Loucy (cell line): ENCODE measurements around the gene SLC9A9.

Experiments used
- H2AFZ ChIP-seq: fragments of 200-600 bp; sonication (generic); 2 replicates; pipeline ENCODE4 v1.6.0; 2016; ENCODE audit warnings: antibody characterized with exemption, mild to moderate bottlenecking, low read length, moderate library complexity
- H3F3A ChIP-seq: fragments of 200-600 bp; 2 replicates; pipeline ENCODE4 v1.6.0; 2016; ENCODE audit warnings: antibody characterized with exemption, low read depth, mild to moderate bottlenecking
- H3K27me3 ChIP-seq: fragments of 200-600 bp; sonication (generic); 2 replicates; pipeline ENCODE4 v1.6.1; 2014; ENCODE audit warnings: low read length, mild to moderate bottlenecking; ENCODE audit not compliant: insufficient read depth, poor library complexity, severe bottlenecking
- H3K36me3 ChIP-seq: fragments of 200-600 bp; sonication (generic); 2 replicates; pipeline ENCODE4 v1.6.1; 2016; ENCODE audit warnings: low read length; ENCODE audit not compliant: insufficient read depth
- H3K4me1 ChIP-seq: fragments of 200-600 bp; sonication (generic); 2 replicates; pipeline ENCODE4 v1.5.1; 2014; ENCODE audit warnings: low read length, mild to moderate bottlenecking; ENCODE audit not compliant: insufficient read depth, poor library complexity, severe bottlenecking
- H3K4me2 ChIP-seq: fragments of 200-600 bp; sonication (generic); 2 replicates; pipeline ENCODE4 v1.6.0; 2014; ENCODE audit warnings: antibody characterized with exemption, low read length, low read depth, mild to moderate bottlenecking; ENCODE audit not compliant: poor library complexity, severe bottlenecking
- H3K4me3 ChIP-seq: fragments of 200-600 bp; sonication (generic); 2 replicates; pipeline ENCODE4 v1.5.1; 2014; ENCODE audit warnings: low read length, mild to moderate bottlenecking, mixed read lengths; ENCODE audit not compliant: poor library complexity, severe bottlenecking
- H3K79me2 ChIP-seq: fragments of 200-600 bp; sonication (generic); 2 replicates; pipeline ENCODE4 v1.6.1; 2014; ENCODE audit warnings: low read length; ENCODE audit not compliant: insufficient read depth
- H3K9ac ChIP-seq: fragments of 200-600 bp; sonication (generic); 2 replicates; pipeline ENCODE4 v1.6.0; 2014; ENCODE audit warnings: mild to moderate bottlenecking, low read depth, low read length, moderate library complexity; ENCODE audit not compliant: poor library complexity, severe bottlenecking
- H3K9me2 ChIP-seq: fragments of 200-600 bp; sonication (generic); replicated peaks from 2 replicates; pipeline ENCODE4 v1.6.1; 2016; ENCODE audit warnings: low read depth, low read length, mixed read lengths
- H3K9me3 ChIP-seq: fragments of 200-600 bp; sonication (generic); 2 replicates; pipeline ENCODE4 v1.6.1; 2014; ENCODE audit warnings: mild to moderate bottlenecking, antibody characterized with exemption, low read length, low read depth; ENCODE audit not compliant: insufficient read depth
- H4K20me1 ChIP-seq: fragments of 200-600 bp; sonication (generic); 2 replicates; pipeline ENCODE4 v1.6.0; 2014; ENCODE audit warnings: antibody characterized with exemption, low read length, mild to moderate bottlenecking; ENCODE audit not compliant: insufficient read depth, poor library complexity, severe bottlenecking
- EZH2phosphoT487 ChIP-seq: fragments of 200-600 bp; IDR thresholded peaks from 2 replicates; pipeline ENCODE4 v1.6.1; 2018; ENCODE audit warnings: antibody characterized with exemption, mild to moderate bottlenecking, moderate library complexity, borderline replicate concordance
- TF ChIP-seq, protein P1 (sequence below): fragments of 200-600 bp; sonication (generic); conservative IDR thresholded peaks from 2 replicates; pipeline ENCODE4 v1.5.1; 2014; ENCODE audit warnings: mild to moderate bottlenecking, antibody characterized with exemption, low read length

SLC9A9 gene

DNA sequence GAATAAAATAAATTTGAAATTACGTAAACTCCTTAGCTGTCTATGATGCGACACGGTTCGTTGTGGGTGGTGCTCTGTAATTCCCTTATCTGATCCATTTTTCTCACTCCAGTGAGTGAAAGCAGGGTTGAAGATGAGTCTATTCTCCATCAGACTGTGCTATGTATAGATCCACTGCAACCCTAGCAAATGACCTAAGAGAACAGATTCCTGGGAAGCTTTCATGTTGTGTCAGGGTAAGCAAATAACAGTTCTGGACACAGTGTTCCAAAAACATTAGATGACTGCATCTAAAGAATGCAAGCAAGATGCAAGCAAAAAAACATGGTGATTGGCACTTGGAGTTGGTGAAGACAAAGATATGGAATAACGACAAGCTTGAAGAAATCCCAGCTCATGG, 239.3 kb downstream of the SLC9A9 start:
- Histone ChIP-seq H3K9ac (no peak overlapping the region), H4K20me1 (no peaks in the 10 kb centered on the region), H3K79me2 (no peaks in the 10 kb centered on the region), H3K4me3 (no peak overlapping the region), H3K4me2 (no peak overlapping the region), H3K36me3 (no peaks in the 10 kb centered on the region), H3F3A (no peaks in the 10 kb centered on the region), H3K27me3 (no peaks in the 10 kb centered on the region), H2AFZ (no peak overlapping the region), H3K4me1 (no peaks in the 10 kb centered on the region), H3K9me3 (no peaks in the 10 kb centered on the region), H3K9me2 (no peaks in the 10 kb centered on the region)
- TF ChIP-seq, protein P1, sequence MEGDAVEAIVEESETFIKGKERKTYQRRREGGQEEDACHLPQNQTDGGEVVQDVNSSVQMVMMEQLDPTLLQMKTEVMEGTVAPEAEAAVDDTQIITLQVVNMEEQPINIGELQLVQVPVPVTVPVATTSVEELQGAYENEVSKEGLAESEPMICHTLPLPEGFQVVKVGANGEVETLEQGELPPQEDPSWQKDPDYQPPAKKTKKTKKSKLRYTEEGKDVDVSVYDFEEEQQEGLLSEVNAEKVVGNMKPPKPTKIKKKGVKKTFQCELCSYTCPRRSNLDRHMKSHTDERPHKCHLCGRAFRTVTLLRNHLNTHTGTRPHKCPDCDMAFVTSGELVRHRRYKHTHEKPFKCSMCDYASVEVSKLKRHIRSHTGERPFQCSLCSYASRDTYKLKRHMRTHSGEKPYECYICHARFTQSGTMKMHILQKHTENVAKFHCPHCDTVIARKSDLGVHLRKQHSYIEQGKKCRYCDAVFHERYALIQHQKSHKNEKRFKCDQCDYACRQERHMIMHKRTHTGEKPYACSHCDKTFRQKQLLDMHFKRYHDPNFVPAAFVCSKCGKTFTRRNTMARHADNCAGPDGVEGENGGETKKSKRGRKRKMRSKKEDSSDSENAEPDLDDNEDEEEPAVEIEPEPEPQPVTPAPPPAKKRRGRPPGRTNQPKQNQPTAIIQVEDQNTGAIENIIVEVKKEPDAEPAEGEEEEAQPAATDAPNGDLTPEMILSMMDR, result no peak
- TF ChIP-seq EZH2phosphoT487, result no peak

DNA sequence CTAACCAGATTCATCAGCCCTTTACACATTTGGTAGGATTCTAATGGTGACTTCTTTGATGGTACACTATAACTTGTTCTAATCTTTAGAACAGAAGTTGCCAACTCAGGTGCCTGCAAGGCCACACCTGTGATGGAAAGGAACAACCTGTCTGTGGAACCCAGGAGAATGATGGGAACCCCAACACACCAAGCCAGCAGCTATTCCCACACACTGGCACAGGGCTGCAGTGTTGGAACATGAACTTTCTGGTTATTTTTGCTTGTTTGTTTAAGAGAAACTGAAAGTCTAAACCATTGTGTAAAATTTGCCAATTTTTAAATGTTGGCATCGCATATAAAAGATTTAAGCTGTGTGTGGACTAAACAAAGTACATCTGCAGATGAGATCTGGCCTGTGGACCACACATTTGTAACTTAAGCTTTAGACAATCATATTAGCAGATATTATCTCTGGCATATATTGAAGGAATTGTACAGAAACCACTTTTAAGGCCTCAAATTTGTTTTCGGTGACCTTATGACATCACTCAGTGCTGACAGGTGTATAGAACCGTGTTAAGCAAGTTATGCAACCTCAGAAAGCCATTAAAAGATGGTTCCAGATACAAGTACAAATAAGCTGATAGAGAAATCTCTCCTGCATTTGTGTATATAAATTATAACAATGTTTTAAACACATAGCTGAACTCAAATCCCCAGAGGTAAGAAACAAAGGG, 242.9 kb downstream of the SLC9A9 start:
- TF ChIP-seq EZH2phosphoT487, result no peak
- TF ChIP-seq, protein P1, result no peak
- H3K27me3 ChIP-seq, result no peaks in the 10 kb centered on the region
- H3K9me3 ChIP-seq, result no peaks in the 10 kb centered on the region
- no peaks in the 10 kb centered on the region for H3K36me3 ChIP-seq
- no peak overlapping the region for H3K4me3 ChIP-seq
- no peak overlapping the region for H3K9ac ChIP-seq
- H3K79me2 ChIP-seq, result no peaks in the 10 kb centered on the region
- H3K4me2 ChIP-seq, result no peak overlapping the region
- no peaks in the 10 kb centered on the region for H4K20me1 ChIP-seq
- H3K4me1 ChIP-seq, result no peaks in the 10 kb centered on the region
- no peaks in the 10 kb centered on the region for H3F3A ChIP-seq
- no peak overlapping the region for H2AFZ ChIP-seq
- no peaks in the 10 kb centered on the region for H3K9me2 ChIP-seq

DNA sequence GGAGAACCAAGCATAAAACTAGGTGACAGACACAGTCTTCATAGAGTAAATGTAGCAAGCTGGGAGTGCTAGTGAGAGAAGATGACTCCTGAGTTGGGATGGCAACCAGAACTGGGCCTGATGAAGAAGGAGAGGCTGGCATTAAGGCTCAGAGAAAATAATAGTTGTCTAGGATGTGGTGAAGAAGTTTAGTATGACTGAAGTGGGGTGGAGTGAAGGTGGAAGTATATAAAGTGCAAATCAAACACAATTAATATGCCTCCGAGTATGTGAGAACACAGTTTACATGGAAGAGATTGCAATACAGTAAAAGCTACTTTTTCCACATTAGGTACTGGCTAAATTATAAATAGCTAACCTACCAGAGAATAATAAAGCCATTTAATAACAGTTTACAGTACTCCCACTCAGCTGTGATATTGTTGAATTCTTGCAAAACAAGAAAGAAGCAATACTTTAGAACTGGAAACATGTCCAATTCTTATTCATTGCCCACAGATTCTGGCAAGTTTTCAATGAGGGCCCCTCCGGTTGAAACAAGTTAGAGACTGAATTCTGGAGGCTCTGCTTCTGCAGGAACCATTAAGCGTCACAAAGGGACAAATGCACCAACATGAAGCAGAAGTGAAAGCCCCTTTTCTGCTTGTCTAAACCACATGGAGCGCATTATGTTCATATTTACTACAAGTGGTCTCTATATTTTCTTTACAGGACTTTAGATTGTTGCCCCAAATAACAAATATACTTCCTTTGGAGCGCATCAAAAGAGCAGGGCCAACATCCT, 243.7 kb downstream of the SLC9A9 start:
- no peaks in the 10 kb centered on the region for H4K20me1 ChIP-seq
- no peaks in the 10 kb centered on the region for H3K9me2 ChIP-seq
- H2AFZ ChIP-seq, result no peak overlapping the region
- no peaks in the 10 kb centered on the region for H3K27me3 ChIP-seq
- H3K36me3 ChIP-seq, result no peaks in the 10 kb centered on the region
- no peaks in the 10 kb centered on the region for H3K4me1 ChIP-seq
- H3K79me2 ChIP-seq, result no peaks in the 10 kb centered on the region
- no peaks in the 10 kb centered on the region for H3K9me3 ChIP-seq
- no peak overlapping the region for H3K4me3 ChIP-seq
- TF ChIP-seq, protein P1, result no peak
- no peak overlapping the region for H3K9ac ChIP-seq
- H3F3A ChIP-seq, result no peaks in the 10 kb centered on the region
- H3K4me2 ChIP-seq, result no peak overlapping the region
